ENCODE measurements around the gene RAD51B.

The RAD51B gene

GRCh38 chr14:68377459-68377858, 557.9 kb downstream of the RAD51B start:
- DNase-seq (ENCODE audit: low read depth in 2 of 2) = no peak

- no peak for DNase-seq (ENCODE audit: low read depth in 2 of 2)
These were observed 560.1 kb downstream of the RAD51B start for GRCh38 chr14:68379510-68380328.

GRCh38 chr14:68380329-68380741, 560.8 kb downstream of the RAD51B start:
- DNase-seq (ENCODE audit: low read depth in 2 of 2) = no peak

GRCh38 chr14:68384335-68384734, 564.8 kb downstream of the RAD51B start:
- DNase-seq (ENCODE audit: low read depth in 2 of 2) = no peak

DNA sequence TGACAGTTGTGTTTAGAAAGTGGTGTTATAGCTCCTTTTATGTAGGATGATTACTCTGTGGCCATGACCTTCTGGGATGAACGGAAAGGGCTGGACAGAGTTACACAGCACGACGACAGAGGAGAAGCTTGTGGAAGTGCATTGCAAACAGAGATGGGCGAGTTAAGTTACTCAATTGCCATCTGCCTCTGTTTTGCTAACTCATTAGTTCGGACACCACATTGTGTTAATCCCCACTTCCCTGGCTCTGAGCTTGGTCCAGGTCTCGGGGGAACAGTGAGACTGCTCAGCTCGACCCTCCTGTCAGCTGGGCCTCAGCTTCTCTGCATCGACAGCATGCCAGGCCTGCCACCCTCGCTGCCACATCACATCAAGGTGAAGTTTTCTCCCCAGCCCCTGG, 565.3 kb downstream of the RAD51B start:
- DNase-seq (ENCODE audit: low read depth in 2 of 2) = no peak

GRCh38 chr14:68386446-68386845, 566.9 kb downstream of the RAD51B start:
- no peak for DNase-seq (ENCODE audit: low read depth in 2 of 2)

- DNase-seq (ENCODE audit: low read depth in 2 of 2) = no peak
These were observed 567.6 kb downstream of the RAD51B start for GRCh38 chr14:68386950-68387779.

DNA sequence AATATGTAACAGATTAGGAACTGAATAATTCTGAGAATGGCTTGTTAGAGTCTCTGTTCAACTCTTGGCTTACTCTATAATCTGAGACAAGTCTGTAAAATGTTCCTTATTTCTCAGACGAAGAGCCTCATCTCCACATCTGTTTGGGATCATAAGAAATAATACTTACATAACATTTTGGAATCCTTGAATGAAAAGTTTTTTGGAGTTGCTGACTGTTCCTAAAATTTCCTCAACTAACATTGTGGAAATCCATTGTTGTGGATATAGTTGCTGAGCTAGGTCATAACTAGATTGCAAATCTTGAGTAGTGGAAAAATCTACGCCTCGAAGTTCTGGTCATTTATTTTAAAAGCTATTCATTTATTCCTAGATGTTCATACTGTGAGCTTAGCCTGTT, 570.4 kb downstream of the RAD51B start:
- DNase-seq (ENCODE audit: low read depth in 2 of 2) = no peak

DNA sequence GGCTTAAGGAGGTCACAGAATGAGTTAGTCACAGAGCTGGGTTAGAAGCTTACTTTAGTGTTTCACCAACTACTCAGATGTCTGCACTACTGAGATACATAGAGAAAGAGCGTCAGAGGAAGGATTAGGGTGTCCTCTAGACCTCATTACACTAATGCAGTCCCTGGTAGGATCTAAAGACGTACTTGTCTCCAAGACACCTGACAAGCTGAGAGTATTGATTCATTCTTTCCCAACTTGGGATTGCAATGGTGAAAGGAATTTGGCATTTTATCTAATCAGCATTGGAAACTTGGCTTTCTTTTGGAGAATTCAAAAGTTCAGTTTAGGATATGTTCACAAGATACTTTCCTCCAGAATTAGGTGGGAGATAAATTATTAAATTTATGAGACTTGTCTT, 571.2 kb downstream of the RAD51B start:
- no peak for DNase-seq (ENCODE audit: low read depth in 2 of 2)

- no peak for DNase-seq (ENCODE audit: low read depth in 2 of 2)
These were observed 571.9 kb downstream of the RAD51B start for GRCh38 chr14:68391311-68392014.

GRCh38 chr14:68392393-68393141, 573.0 kb downstream of the RAD51B start:
- DNase-seq (ENCODE audit: low read depth in 2 of 2) = no peak

DNA sequence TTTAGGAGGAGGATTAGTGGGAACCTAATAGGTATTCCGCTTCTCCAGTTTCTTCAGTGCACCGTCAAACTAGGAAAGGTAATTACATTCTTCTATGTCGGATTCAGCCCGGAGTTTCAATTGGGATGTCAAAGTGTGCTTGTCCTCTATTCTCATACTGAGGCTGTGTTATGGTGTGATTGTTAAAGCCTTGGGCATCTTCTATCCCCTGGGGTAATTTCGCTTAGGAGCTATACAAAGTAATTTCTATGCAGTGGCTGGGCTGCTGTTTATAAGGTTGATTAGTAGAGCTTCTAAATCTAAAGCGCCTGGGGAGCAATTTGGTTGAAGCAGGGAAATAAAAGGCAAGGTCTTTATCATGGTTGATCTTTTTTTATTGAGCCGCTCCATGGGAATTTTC, 573.7 kb downstream of the RAD51B start:
- no peak for DNase-seq (ENCODE audit: low read depth in 2 of 2)

DNA sequence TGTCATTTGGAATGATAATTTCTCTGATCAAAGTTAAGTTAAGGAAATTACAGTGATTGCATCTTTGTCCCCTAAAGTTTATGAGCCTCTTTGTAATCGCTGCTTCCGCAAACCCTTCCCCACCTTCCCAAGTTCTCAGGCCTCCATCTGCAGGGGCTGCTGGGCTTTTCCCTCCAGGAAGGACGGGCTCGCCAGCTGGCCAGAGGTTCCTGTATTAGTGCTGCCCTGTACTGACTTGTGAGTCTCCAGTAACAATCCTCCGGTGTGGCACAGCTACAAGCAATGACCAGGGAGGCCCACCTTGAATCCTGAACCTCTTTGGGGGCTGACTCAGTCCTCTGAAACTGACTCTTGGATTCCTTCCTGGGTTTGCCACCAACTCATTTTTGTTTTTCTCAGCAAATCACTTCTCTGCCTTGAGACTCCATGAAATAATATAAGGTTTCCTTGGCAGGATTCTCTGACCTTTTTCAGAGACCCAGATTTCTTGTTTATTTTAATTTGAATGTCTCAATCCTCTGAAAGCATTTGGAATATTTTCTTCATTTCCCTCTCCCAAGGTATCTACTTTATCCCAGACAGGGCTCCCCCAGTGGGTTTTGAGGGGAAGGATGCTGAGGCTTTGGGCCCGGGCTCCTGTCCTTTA, 574.7 kb downstream of the RAD51B start:
- DNase-seq (ENCODE audit: low read depth in 2 of 2) = no peak

GRCh38 chr14:68394764-68395143, 575.2 kb downstream of the RAD51B start:
- DNase-seq (ENCODE audit: low read depth in 2 of 2) = no peak

DNA sequence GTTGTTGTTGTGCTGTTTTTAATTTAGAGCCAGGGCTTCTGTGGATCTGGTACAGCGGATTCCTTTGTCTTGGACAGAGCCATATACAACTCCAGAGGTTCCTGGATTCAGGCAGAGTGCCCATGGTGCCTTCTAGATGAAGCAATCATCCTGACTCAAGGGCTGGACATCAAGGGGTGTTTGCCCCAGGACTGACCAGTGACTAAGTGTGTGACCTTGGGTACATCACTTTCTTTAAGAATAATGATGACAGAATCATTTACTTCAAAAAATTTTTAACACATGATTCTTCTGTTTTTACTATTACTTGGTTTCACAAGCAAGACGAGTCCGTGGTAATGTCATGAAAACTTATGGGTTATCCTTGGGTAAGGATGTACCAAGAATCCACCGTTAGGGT, 576.0 kb downstream of the RAD51B start:
- no peak for DNase-seq (ENCODE audit: low read depth in 2 of 2)

- no peak for DNase-seq (ENCODE audit: low read depth in 2 of 2)
These were observed 576.9 kb downstream of the RAD51B start for GRCh38 chr14:68396461-68396860.

DNA sequence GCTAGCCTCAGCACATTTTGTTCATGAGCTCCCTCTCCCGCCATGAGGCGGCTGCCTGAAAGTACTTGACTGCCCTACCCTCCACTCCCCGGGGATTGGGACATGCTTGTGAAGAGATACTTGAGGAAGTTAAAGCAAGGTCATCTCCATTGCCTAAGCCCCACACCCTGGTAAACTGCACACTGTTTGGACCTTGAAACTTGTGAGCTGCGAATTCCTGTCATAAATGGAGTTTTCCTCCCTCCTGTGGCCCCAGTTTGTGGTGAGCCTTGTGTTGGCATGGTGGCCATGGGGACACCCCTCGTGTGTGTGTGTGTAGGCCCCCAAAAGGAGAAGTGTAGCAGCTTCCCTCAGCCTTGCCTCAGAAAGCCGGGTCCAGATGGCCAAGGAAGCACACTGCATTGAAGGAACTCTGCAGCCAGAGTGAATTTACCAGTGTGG, 577.8 kb downstream of the RAD51B start:
- DNase-seq (ENCODE audit: low read depth in 2 of 2) = no peak

- DNase-seq (ENCODE audit: low read depth in 2 of 2) = no peak
These were observed 578.2 kb downstream of the RAD51B start for GRCh38 chr14:68397822-68398221.

DNA sequence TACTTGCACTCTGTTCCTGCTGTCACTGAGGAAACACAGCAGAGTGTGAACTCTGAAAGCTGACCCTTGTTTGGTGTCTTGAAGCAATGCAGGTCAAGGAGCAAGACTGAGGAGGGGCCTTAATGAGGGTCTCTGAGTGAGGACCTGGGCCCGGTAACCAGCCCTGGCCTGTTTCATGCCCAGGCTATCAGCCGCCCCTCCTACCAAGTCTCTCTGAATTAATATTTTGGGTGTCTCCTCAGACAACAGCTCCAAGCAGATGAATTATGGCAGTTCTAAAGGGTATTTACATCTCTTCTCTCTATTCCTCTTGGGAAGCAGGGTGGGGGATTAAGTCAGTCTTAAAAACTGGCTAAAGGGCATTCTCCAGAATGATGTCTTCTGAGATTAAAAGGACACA, 578.8 kb downstream of the RAD51B start:
- DNase-seq (ENCODE audit: low read depth in 2 of 2) = no peak

GRCh38 chr14:68399971-68400370, 580.4 kb downstream of the RAD51B start:
- no peak for DNase-seq (ENCODE audit: low read depth in 2 of 2)

DNA sequence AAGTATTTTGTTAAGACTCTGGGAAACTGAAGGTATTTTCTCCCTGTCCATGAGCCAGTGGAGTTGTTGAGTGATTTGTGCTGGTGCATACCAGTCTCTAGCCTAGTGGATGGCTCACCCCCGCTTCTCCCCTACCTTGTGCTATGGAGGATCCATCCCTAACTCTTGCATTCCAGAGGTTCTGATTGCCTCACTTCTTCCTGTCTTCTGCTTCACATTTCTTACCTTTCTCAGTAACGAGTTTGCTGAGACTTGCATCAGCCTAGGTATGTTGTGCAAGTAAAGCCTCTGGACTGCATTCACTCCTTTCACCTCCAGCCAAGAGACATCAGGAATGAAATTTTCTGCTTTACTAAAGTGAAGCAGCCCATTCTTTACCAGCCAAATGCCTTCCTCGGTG, 581.7 kb downstream of the RAD51B start:
- DNase-seq (ENCODE audit: low read depth in 2 of 2) = no peak

Data from stimulated activated CD4-positive, alpha-beta T cell treated with anti-CD3 and anti-CD28 coated beads, Interleukin-12 subunit alpha, Interleukin-12 subunit beta, amount 100 ng/mL, for 24 hours (primary cell).